Trophoblast cell (in vitro differentiated cells and primary cell): ENCODE results near the gene FTH1.

Source experiments
- DNase-seq, 2 donors: peaks; one replicate each; pipeline ENCODE4 v3.0.0-alpha.2; 2016
- H2AFZ ChIP-seq: 2 replicates; pipeline ENCODE4 v1.6.1; 2013; ENCODE audit warnings: low read length, moderate library complexity, mild to moderate bottlenecking; ENCODE audit not compliant: insufficient read depth, poor library complexity
- H2AK5ac ChIP-seq: 2 replicates; pipeline ENCODE4 v1.6.1; 2013; ENCODE audit warnings: mild to moderate bottlenecking, low read length
- H2BK120ac ChIP-seq: 2 replicates; pipeline ENCODE4 v1.6.1; 2013; ENCODE audit warnings: low read length, mild to moderate bottlenecking, moderate library complexity; ENCODE audit not compliant: insufficient read depth, poor library complexity
- H2BK12ac ChIP-seq: 2 replicates; pipeline ENCODE4 v1.6.1; 2013; ENCODE audit warnings: mild to moderate bottlenecking, low read length, moderate library complexity
- H2BK5ac ChIP-seq: 2 replicates; pipeline ENCODE4 v1.6.1; 2013; ENCODE audit warnings: low read length, low read depth, moderate library complexity, mild to moderate bottlenecking; ENCODE audit not compliant: poor library complexity
- H3K14ac ChIP-seq: 2 replicates; pipeline ENCODE4 v1.6.1; 2013; ENCODE audit warnings: mild to moderate bottlenecking, low read length
- H3K18ac ChIP-seq: 2 replicates; pipeline ENCODE4 v1.6.1; 2013; ENCODE audit warnings: mild to moderate bottlenecking, low read length
- H3K23ac ChIP-seq: 2 replicates; pipeline ENCODE4 v1.6.1; 2013; ENCODE audit warnings: low read length
- H3K27ac ChIP-seq: 2 replicates; pipeline ENCODE4 v1.5.1; 2013; ENCODE audit warnings: low read depth, mild to moderate bottlenecking, inconsistent platforms, low read length, moderate library complexity
- H3K27me3 ChIP-seq: 2 replicates; pipeline ENCODE4 v1.6.1; 2013; ENCODE audit warnings: inconsistent platforms, mild to moderate bottlenecking, low read length, moderate library complexity; ENCODE audit not compliant: insufficient read depth
- H3K36me3 ChIP-seq, 2 experiments: 1 replicate in 1 of 2; 2 replicates in 1 of 2; pipeline ENCODE4 v1.6.1; 2013; ENCODE audit warnings: low read length in 2 of 2, mild to moderate bottlenecking in 2 of 2, moderate library complexity in 1 of 2; ENCODE audit not compliant: insufficient read depth in 2 of 2, control insufficient read depth in 1 of 2
- H3K4ac ChIP-seq: 2 replicates; pipeline ENCODE4 v1.6.1; 2013; ENCODE audit warnings: low read depth, mild to moderate bottlenecking, low read length, moderate library complexity
- H3K4me1 ChIP-seq, 2 experiments: 1 replicate in 1 of 2; 2 replicates in 1 of 2; pipeline ENCODE4 v1.6.1; 2013; ENCODE audit warnings: low read length in 2 of 2, mild to moderate bottlenecking in 2 of 2, moderate library complexity in 1 of 2; ENCODE audit not compliant: insufficient read depth in 2 of 2, control insufficient read depth in 1 of 2
- H3K4me2 ChIP-seq: 2 replicates; pipeline ENCODE4 v1.6.1; 2013; ENCODE audit warnings: inconsistent platforms, mild to moderate bottlenecking, low read length, moderate library complexity
- H3K4me3 ChIP-seq: 2 replicates; pipeline ENCODE4 v1.5.1; 2013; ENCODE audit warnings: mild to moderate bottlenecking, low read depth, low read length, inconsistent platforms
- H3K79me1 ChIP-seq: one replicate; pipeline ENCODE4 v1.6.1; 2013; ENCODE audit warnings: low read length
- H3K79me2 ChIP-seq: 2 replicates; pipeline ENCODE4 v1.6.1; 2013; ENCODE audit warnings: low read length, mild to moderate bottlenecking; ENCODE audit not compliant: control insufficient read depth, insufficient read depth, poor library complexity
- H3K9ac ChIP-seq: 2 replicates; pipeline ENCODE4 v1.6.1; 2013; ENCODE audit warnings: mild to moderate bottlenecking, low read length
- H3K9me3 ChIP-seq: 2 replicates; pipeline ENCODE4 v1.6.1; 2013; ENCODE audit warnings: low read depth, mild to moderate bottlenecking, control low read depth, inconsistent platforms, low read length; ENCODE audit not compliant: insufficient read depth
- H4K12ac ChIP-seq: 2 replicates; pipeline ENCODE4 v1.6.1; 2013; ENCODE audit warnings: low read depth, mild to moderate bottlenecking, low read length, moderate library complexity
- H4K8ac ChIP-seq: 2 replicates; pipeline ENCODE4 v1.6.1; 2013; ENCODE audit warnings: low read depth, mild to moderate bottlenecking, low read length, moderate library complexity
- H4K91ac ChIP-seq: one replicate; pipeline ENCODE4 v1.6.1; 2013; ENCODE audit warnings: low read depth, mild to moderate bottlenecking, low read length, moderate library complexity
- WGBS: extraction: QIAGEN DNeasy Blood & Tissue Kit; methylation state at CpG from one replicate; pipeline ENCODE4 v1.1.7; 2013; ENCODE audit warnings: missing lambda C conversion rate; ENCODE audit not compliant: insufficient read length, insufficient coverage; ENCODE audit errors: extremely low coverage; 5-methylcytosine and 5-hydroxymethylcytosine counted together

FTH1 gene

DNA sequence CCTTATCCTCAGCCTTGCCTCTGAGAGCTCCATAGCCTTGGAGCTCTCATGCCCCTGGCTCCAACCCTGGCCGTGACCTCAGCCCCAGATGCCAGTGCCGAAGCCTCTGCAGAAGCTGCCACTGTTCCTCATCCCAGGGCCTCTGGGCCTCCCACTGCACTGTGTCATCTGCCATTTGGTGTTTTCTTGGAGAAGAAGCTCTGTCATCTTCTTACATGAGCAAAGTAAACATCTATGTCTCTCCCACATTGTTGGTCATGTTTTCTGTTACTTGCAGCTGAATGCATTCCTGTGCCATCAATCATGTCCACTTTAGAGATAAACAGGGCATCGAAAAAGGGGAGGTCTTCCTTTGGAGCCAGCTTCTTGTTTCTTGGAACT, 45.0 kb upstream of the FTH1 start:
- no peak overlapping the region for H3K9ac ChIP-seq
- H2BK12ac ChIP-seq = no peak overlapping the region
- H2AFZ ChIP-seq = no peak overlapping the region
- H3K23ac ChIP-seq = no peak overlapping the region
- no peak overlapping the region for H2AK5ac ChIP-seq
- no peak overlapping the region for H3K14ac ChIP-seq
- H2BK120ac ChIP-seq = no peak overlapping the region
- no peak overlapping the region for H4K12ac ChIP-seq
- no peak overlapping the region for H4K8ac ChIP-seq
- no peak overlapping the region for H3K4me2 ChIP-seq
- no peak overlapping the region for H4K91ac ChIP-seq
- no peaks in the 10 kb centered on the region for H3K79me1 ChIP-seq
- no peak overlapping the region for H2BK5ac ChIP-seq
- no peaks in the 10 kb centered on the region for H3K27me3 ChIP-seq
- no peak overlapping the region for H3K4ac ChIP-seq
- H3K79me2 ChIP-seq = no peaks in the 10 kb centered on the region
- no peaks in the 10 kb centered on the region for H3K9me3 ChIP-seq
- H3K18ac ChIP-seq = no peak overlapping the region
- H3K4me1 ChIP-seq = peaks cover 0 to 4% of the 10 kb centered on the region in 2 experiments
- no peak overlapping the region for H3K27ac ChIP-seq
- WGBS = no CpG with 5 or more reads among the region's 3 CpGs
- H3K36me3 ChIP-seq = no peaks in the 10 kb centered on the region
- H3K4me3 ChIP-seq = no peak overlapping the region
- peak; percentile 53 to 70 for DNase-seq

DNA sequence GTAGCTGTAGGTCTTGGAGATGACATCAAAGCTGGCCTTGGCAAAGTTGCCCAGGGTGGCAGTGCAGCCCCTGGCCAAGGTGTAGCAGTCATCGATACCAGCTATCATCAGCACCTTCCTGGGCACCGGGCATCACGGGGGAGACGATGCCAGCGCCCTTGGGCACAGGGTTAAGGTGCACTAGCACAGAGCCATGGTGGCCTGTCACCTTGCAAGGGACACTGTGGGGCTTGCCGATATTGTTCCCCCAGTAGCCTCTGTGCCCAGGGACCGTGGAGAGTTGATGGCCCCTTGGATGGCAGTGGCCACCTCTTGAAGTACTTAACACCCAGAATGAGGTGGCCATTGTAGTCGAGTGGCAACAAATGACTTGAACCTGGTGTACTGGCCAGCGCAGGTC, 44.4 kb upstream of the FTH1 start:
- no peak overlapping the region for H3K4ac ChIP-seq
- H3K18ac ChIP-seq = no peak overlapping the region
- H2BK12ac ChIP-seq = no peak overlapping the region
- H2AK5ac ChIP-seq = no peak overlapping the region
- H3K23ac ChIP-seq = no peak overlapping the region
- no peak overlapping the region for H3K4me3 ChIP-seq
- DNase-seq = no peak
- no peak overlapping the region for H4K12ac ChIP-seq
- no peak overlapping the region for H2BK5ac ChIP-seq
- no peak overlapping the region for H3K14ac ChIP-seq
- H4K8ac ChIP-seq = no peak overlapping the region
- no peak overlapping the region for H3K4me2 ChIP-seq
- H3K9me3 ChIP-seq = no peaks in the 10 kb centered on the region
- WGBS = no CpG with 5 or more reads among the region's 9 CpGs
- no peak overlapping the region for H2AFZ ChIP-seq
- no peaks in the 10 kb centered on the region for H3K36me3 ChIP-seq
- H3K27ac ChIP-seq = no peak overlapping the region
- no peak overlapping the region for H4K91ac ChIP-seq
- no peaks in the 10 kb centered on the region for H3K79me1 ChIP-seq
- H3K27me3 ChIP-seq = no peaks in the 10 kb centered on the region
- peaks cover 0 to 4% of the 10 kb centered on the region in 2 experiments for H3K4me1 ChIP-seq
- no peaks in the 10 kb centered on the region for H3K79me2 ChIP-seq
- H2BK120ac ChIP-seq = no peak overlapping the region
- peak overlapping the region; percentile 37 for H3K9ac ChIP-seq

DNA sequence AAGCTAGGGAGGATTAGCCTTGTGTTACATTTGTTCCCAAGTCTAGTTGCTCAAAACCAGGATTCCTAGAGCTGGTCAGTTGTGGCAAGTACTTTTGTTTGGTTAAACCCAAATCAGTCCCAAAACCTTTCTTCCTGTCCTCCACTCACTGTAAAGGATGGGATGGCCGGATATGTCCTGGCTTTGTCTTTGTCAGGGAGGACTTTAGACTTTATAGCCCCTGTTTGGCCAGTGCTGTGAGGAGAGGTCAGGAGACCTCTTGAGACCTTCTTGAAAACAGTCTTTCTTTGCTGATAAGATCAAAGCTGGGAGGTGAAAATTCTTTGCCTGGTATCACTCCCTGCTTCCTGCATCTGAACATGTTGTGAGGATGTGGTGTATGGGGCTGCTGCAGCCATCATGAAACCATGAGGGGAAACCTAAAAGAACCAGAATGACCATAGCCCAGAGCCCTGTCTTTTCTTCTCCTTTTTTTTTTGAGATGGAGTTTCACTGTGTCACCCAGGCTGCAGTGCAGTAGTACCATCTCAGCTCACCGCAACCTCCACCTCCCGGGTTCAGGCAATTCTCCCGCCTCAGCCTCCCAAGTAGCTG, 43.6 kb upstream of the FTH1 start:
- Histone ChIP-seq H3K79me2 (no peaks in the 10 kb centered on the region), H3K36me3 (no peaks in the 10 kb centered on the region), H2BK120ac (no peak overlapping the region), H3K4ac (no peak overlapping the region), H3K23ac (no peak overlapping the region), H3K4me2 (no peak overlapping the region), H2BK12ac (no peak overlapping the region), H3K4me1 (peaks cover 0 to 4% of the 10 kb centered on the region in 2 experiments), H3K79me1 (no peaks in the 10 kb centered on the region), H4K8ac (no peak overlapping the region), H4K91ac (no peak overlapping the region), H3K9ac (no peak overlapping the region), H3K27ac (no peak overlapping the region), H3K14ac (no peak overlapping the region), H2BK5ac (no peak overlapping the region), H4K12ac (no peak overlapping the region), H3K18ac (no peak overlapping the region), H2AK5ac (no peak overlapping the region), H3K27me3 (no peaks in the 10 kb centered on the region), H3K9me3 (no peaks in the 10 kb centered on the region), H3K4me3 (no peak overlapping the region), H2AFZ (no peak overlapping the region)
- no CpG with 5 or more reads among the region's 4 CpGs for WGBS
- no peak for DNase-seq

DNA sequence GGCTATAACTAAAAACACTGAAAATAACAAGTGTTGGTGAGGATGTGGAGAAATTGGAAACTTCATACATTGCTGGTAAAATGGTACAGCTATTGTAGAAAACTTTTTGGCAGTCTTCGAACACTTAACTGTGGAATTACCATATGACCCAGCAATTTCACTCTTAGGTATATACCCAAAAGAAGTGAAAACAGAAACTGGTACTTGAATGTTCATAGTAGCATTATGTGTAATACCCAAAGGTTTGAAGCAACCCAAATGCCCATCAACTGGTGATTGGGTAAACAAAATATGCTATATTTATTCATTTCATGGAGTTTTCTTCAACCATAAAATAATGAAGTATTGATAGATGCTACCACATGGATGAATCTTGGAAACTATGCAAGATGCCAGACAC, 40.8 kb upstream of the FTH1 start:
- no peak overlapping the region for H4K12ac ChIP-seq
- no peak overlapping the region for H3K18ac ChIP-seq
- no peaks in the 10 kb centered on the region for H3K27me3 ChIP-seq
- no peak overlapping the region for H4K8ac ChIP-seq
- no peak overlapping the region for H2AFZ ChIP-seq
- no peak overlapping the region for H3K4ac ChIP-seq
- H3K9me3 ChIP-seq = no peaks in the 10 kb centered on the region
- no peak overlapping the region for H4K91ac ChIP-seq
- H3K4me3 ChIP-seq = no peak overlapping the region
- no peak overlapping the region for H3K14ac ChIP-seq
- no peak overlapping the region for H3K9ac ChIP-seq
- no peaks in the 10 kb centered on the region for H3K79me2 ChIP-seq
- no peak overlapping the region for H3K4me2 ChIP-seq
- H2AK5ac ChIP-seq = no peak overlapping the region
- DNase-seq = no peak
- no peak overlapping the region for H2BK120ac ChIP-seq
- H3K79me1 ChIP-seq = no peaks in the 10 kb centered on the region
- peaks cover 0 to 4% of the 10 kb centered on the region in 2 experiments for H3K4me1 ChIP-seq
- H2BK12ac ChIP-seq = no peak overlapping the region
- WGBS = no CpG with 5 or more reads among the region's 1 CpG
- no peak overlapping the region for H3K27ac ChIP-seq
- H3K36me3 ChIP-seq = no peaks in the 10 kb centered on the region
- H2BK5ac ChIP-seq = no peak overlapping the region
- H3K23ac ChIP-seq = no peak overlapping the region
